HG02763 (cell line): Measurements from ENCODE around the gene FZR1.
"Not testable (repeated sequence)": the region's sequence is repeated elsewhere in the genome, so short reads cannot be mapped to it uniquely, and the experiment has no call there.

Experiments used
- ATAC-seq: cut with Tn5 transposase; IDR thresholded peaks from one replicate; pipeline ENCODE4 v1.9.1; 2021; ENCODE audit warnings: mild to moderate bottlenecking, moderate library complexity; ENCODE audit not compliant: unreplicated experiment

FZR1 gene

DNA sequence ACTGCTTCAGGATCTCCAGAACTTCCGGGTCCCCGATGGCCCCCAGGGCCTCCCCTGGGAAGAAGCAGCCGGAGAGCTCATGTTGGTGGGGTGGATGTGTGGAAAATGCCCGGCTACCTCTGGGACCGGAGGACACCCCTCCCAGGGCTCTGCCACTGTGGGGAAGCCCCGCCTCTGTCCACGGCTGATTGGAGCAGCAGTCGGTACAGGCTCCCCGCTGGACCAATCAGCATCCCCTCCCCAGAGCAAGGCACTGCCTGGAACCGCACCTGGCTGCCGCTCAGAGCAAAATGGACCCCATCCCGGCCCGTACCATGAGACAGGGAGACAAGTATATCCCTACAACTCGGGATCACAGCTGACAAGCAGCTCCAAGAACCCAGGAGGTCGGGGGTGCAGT is 12.1 kb upstream of the FZR1 start:
- no peak for ATAC-seq

DNA sequence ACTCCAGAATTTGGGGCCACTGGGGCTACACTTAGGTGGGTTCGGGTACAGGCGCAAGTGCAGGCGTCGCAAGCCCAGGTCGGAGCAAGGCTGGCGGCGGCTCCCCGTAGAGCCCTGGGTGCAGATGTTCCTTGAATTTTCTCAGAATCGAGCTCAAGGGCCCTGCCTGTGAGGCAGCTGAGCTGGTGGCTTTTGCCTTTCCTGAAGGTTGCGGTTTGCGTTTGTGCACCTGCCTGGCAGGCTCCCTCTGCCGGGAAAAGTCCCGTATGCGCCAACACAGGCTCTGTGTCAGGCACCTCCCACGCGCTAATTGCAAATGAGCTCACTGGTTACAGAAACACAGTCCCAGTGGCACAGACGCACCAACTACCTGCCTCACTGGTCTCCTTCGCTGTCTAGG is 11.6 kb upstream of the FZR1 start:
- no peak for ATAC-seq

DNA sequence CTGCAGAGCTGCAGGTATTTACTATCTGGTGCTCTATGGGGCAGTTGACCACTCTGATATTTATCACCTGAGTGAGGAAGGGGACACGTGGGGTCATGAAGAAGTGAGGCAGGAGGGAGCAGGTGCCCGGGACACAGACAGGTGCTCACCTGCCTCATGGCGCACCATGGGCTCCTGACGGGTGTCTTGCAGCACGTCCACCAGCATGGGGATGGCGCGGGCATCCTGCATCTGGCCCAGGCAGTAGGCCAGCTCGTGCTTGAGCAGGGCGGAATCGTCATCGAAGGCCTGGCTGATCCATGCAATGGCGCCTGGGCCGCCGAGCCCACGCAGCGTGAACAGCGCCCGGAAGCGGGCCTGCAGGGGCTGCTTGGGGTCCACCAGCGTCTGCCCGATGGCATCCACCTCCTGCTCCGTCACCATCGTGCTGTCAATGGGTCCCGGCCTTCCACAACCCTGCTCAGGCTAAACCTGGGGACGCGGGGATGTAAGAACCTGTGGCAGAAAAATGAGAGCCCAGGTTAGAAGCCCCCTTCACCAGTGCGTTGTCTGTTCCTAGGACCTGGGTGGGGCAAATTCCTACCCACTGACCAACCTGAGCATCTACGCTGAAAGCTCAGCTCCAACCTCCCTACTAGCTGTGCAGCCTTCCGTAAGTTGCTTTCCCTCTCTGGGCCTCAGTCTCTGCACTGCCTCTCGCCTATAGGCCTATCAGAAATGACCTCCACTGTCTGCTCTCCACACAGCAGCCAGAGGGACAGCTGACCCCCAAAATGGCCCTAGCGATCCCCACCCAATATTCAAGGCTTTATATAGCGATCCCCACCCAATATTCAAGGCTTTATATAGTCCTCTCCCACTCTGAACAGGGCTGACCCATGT is 9.5 kb upstream of the FZR1 start:
- no peak for ATAC-seq

DNA sequence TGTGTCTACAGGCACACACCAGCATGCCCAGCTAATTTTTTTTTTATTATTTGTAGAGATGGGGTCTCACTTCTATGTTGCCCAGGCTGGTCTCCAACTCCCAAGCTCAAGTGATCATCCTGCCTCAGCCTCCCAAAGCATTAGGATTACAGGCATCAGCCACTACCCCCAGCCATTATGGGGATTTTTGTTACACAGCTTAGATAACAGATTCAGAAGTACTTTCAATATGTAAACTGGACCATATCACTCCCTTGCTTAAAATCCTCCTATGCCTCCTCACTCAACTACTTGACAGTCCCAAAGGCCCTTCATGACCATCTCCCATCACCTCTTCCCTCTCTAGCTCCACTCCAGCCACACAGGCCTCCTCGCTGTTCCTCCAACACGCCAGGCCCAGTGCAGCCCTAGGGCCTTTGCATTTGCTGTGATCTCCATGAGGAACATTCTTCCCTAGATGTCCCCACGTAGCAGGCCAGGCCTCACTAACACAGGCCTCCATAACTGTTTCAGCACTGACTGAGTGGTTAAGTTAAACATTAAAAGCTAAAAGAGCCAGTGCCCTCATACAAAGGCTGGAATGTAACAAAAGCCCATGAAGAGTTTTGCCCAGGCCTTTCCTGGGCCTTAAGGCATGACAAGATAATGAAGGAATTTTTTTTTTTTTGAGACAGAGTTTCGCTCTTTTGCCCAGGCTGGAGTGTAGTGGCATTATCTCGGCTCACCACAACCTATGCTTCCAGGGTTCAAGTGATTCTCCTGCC is 8.2 kb upstream of the FZR1 start:
- no peak for ATAC-seq

DNA sequence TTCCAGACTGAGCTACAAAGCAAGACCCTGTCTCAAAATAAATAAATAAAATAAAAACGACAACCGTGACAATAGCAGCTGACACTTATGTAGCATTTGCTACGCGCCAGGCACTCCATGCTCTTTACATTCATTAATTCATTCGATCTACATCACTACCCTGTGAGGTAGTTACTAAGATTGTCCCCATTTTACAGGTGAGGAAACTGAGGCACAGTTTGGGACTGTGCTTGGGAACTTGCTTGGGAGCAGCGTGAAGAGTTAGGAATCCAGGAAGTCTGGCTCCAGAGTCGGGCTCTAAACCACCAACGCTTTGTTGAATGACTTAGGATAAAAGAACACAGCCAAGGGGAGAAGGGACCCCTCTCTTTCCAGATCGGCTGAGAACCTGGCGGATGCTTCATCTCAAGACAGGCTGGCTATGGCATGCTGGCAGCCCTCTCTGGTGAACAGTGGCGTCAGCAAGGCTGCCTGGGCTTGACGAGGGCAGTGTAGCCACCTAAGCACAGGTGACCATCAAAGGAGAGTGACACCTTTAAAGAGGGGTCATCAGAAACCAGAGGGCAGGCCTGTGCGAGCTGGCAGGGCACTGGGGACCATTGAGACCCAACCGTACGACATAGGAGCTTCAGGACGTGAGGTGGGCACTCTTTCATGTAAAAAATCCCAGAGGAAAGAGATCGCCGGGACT is 6.2 kb upstream of the FZR1 start:
- ATAC-seq, result peak; percentile 6

DNA sequence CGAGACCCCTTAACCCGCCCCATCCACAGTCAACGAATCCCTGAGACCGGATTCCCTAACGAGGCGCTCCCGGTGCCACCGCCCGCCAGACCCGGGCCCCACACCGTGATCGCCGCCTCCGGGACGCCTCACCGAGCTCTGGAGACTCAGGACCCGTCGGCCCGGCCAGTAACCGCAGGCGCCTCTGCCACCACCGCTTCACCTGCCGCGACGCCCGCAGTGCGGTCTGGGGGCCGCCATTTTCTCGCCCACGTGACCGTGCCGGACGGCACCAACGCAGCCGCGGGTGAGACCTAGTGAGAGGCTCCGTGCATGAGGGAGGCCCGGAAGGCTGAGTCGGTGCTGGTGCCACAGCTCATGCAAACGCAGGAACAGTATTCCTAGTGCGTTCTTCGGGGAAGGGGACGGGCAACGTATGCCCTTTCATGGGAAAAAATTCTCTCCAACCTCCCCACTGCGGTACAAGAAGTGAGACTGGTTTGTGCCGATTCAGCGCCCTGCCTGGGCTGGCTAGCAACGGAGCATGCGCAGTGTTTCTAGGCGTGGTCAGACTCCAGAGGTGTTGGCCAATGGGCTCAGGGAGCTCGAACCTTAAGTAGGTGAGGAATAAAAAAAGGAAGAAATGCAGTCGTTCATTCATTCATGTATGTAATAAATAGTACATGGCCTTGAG is 5.5 kb upstream of the FZR1 start, which contains the start of gene DOHH:
DOHH (minus strand) TSS at position 246 of the 673 bp plus-strand sequence. CDS start 3,860 bp downstream, outside the sequence.
- peak; percentile 84 for ATAC-seq

DNA sequence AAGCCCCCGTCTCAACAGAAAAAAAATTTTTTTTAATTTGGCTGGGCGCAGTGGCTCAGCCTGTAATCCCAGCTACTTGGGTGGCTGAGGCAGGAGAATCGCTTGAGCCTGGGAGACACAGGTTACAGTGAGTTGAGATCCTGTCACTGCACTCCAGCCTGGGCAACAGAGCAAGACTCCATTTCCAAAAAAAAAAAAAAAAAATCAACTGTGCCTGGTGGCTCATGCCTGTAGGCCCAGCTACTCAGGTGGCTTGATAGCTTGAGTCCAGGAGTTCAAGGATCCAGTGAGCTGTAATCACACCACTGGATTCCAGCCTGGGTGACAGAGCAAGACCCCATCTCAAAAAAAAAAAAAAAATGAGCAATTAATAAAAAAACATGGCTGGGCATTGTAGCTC is 4.3 kb upstream of the FZR1 start:
- no peak for ATAC-seq

DNA sequence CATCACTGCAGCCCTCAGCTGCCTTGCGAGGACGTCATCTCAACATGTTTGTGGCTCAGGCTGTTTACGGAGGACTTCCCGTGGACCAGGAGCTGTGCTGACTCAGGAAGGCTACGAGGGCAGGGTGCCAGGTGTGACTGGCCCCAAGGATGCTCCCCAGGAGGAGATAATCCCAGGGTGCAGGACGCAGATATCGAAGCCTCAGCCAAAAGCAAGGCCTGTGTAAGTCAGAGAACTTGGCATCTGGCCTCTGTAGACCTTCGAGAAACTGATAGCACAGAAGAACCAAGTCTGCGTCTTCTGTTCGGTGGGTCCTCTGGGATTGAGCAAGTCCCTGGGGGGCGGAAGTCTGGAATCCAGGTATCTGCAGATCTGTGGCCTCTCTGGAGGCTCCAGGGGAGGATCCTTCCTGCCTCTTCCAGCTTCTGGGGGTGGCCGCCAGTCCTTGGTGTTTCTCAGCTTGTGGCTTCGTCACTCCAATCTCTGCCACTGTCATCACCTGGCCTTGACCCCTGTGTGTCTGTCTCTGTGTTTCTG is 3.0 kb upstream of the FZR1 start:
- no peak for ATAC-seq

DNA sequence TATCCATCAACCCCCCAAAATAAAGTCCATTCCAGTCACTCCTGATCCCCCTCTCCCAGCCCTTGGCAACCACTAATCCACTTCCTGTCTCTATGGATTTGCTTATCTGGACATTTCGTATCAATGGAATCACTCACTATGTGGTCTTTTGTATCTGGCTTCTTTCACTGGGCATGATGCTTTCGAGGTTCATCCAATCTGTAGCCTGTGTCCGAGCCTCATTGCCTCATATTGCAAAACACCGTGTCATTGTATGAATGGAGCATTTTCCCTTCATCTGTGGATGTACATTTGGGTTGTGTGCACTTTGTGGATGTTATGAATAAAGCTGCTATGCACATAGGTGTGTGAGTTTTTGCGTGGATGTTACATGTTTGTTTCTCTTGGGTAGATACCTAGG is 1.4 kb upstream of the FZR1 start:
- ATAC-seq, result no peak

DNA sequence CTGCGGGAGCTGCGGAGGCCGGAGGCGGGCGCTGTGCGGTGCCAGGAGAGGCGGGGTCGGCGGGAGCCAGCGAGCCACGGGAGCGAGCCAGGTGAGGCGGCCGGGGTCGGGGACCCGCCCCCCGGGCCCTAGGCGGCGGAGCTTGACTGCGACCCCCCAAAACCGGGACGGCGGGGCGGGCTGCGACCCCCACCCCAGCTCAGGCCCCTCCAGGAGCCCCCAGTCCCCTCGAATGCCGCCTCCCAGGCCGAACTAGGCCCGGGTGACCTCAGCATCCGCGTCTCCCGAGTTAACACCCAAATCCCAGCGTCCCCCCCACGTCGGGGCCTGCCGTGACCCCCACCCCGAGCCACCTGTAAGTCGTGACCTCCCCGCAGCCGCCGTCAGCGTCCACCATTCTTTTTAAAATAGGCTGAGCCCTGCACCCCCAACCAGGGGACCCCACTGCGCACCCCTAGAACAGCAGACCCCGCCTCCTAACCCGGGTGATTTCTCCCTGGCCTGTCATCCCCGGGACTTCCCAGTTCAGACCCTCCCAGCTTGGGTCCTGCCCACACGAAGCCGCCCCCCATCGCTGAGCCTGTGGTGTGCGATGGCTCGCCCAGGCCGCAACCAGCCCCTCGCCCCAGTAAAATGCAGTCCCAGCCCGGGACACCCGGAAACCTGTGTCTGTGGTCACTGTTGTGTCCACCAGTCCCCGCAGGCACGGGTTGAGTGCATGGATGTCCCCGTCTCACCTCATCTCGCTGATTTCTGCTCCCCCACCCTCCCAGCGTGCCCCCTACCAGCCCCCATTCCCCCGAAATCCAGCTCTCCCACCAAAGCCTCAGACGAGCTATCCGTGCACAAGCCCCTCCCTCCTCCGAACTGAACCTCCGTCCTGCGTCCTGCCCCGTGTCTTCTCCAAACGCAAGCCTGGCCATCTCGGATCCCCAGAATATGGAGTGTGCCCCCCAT is 551 bp downstream of the FZR1 start:
- ATAC-seq, result no peak

DNA sequence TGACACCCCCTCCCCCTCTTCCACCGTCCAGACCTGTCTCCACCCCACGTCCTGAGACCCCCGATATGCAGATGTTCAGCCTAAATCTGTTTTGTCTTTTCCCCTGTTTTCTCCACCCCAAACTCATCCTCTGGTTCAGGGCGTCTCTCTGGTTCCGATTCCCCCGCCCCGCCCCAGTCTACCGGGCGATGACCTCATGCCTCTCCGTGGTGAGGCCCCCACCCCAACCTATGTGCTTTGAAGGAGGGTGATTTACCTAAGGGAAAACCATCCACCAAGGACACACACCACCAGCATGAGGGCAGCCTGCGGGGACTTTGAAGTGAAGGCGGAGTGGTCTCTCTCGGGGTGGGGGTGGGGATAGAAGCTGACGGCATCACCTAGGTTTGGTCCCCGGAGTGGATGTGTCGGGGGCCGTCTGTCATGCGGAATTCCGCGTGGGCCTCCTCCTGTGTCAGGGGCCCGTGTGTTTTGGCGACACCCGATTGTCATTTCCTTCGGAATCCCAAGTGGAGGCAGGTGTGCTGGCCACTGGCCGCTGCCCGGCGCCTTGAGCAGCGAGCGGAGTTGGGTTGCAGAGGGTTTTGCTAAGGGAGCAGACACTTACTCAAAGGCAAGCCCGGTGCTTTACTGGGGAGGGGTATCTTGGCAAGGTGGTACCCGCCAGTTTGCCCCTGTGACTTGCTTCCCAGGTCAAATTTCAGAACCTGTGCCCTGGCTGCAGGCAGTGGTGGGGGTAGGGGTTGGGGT is 1.4 kb downstream of the FZR1 start:
- no peak for ATAC-seq

DNA sequence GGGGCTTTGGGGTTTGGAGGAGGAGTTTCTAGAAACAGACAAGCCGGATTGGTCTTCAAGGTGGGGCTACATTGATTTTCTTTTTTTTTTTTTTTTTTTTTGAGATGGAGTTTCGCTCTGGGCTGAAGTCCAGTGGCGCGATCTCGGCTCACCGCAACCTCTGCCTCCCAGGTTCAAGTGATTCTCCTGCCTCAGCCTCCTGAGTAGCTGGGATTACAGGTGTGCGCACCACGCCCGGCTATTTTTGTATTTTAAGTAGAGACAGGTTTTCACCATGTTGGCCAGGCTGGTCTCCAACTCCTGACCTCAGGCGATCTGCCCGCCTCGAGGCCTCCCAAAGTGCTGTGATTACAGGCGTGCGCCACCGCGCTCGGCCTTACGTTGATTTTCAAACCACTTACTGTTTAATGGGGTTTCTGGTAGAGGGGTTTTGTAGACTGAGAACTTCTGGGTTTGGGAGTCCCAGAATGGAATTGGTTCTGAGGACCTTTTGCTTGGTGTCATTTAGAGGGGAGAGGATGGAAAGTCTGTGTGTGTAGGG is 2.1 kb downstream of the FZR1 start:
- not testable (repeated sequence) for ATAC-seq

DNA sequence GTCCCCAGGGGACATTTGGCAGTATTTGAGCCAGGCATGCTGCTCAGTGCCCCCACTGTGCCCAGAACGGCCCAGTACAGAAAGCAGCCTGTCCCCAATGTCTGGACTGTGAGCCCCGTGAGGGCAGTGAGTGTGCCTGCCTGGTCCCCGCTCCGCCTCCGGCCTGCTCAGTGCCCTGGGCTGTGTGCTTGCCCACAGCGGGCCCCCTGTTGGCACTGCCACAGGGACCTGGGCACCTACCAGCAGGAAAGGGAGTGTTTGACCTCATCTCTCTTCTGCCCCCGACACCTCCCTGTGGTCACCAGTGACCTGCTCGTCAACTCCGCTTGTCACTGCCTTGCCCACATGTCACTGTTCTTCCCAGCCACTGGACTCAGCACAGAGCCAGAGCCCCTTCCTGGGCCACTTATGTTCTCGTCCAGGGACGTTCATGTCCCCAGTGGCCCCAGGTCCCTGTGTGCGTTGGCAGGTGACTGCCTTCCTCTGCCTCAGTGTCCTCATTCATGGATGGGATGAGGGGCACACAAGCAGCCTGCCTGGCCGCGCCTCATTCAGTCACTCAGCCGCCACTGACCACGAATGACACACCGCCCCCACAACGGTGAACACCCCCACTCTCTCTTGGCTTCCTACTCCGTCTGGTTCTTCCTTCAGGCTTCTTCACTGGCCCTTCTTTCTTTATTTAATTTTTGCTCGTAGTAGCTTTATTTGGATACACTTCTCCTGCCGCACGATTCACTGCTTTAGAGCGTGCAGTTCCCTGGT is 2.8 kb downstream of the FZR1 start:
- ATAC-seq, result no peak

DNA sequence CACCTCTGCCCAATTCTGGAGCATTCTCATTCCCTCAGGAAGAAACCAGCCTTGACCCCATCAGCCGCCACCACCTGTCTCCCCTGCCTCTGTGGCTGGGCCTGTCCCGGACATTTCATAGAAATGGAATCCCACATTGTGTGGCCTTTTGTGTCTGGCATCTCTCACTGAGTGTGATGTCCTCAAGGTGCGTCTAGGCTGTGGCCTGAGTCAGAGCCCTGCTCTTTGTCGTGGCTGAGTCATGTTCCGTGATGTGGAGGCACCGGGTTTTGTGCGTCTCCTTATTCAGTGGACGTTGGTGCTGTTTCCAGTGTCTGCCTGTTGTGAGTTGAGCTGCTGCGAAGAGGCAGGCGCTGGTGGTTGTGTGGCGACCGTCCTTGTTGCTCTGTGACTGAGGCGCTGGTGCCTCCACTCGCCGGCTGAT is 3.5 kb downstream of the FZR1 start:
- ATAC-seq, result no peak

DNA sequence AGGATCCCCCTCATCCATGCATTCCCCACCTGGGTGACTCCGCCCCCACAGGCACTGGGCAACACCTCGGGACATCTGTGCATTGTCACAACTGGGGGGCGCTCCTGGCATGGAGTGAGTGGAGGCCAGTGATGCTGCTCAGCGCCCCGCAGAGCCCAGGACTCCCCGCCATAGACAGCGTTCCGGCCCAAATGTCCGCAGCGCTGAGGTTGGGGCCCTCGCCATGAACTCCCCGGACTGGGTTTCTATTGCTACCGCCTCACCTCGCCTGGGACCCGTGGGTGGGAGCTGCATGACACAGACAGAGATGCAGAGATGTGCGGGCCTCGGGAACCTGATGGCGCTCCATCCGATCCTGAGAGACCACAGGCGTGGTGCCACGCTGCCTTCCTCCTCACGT is 4.6 kb downstream of the FZR1 start:
- ATAC-seq, result no peak

DNA sequence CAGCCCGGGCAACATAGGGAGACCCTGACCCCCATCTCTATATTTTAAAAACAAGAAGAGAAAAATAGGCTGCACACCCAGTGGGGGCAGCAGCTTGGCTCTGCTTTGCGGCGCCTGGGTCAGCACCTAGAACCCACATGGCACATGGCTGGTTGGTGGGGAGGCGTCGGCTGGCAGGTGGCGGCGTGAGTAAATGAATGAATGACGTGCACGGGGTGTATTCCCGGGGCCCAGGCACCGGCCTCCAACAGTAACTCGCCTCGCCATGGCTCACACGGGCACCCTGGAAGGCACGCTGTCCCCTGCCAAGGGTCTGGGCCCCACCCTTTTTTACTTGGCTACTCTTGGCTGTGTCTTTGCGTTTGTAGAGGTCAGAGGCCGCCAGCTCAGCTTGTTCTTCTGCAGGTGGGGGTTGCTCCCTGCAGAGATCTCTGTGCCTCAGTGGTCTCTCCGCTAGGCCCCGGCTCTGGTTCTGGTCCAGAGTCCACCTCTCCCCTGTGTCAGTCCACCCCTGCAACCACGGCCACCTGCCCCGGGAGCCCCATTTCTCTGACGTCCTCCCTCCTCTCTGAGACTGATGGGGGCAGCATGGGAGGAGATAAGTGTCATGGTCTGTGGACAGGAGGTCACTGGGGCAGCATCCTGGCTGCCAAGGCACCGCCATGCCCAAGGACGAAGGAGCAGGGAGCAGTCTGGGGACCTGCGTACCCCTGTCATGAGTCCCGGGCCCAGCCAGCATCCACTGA is 5.6 kb downstream of the FZR1 start:
- ATAC-seq, result no peak

DNA sequence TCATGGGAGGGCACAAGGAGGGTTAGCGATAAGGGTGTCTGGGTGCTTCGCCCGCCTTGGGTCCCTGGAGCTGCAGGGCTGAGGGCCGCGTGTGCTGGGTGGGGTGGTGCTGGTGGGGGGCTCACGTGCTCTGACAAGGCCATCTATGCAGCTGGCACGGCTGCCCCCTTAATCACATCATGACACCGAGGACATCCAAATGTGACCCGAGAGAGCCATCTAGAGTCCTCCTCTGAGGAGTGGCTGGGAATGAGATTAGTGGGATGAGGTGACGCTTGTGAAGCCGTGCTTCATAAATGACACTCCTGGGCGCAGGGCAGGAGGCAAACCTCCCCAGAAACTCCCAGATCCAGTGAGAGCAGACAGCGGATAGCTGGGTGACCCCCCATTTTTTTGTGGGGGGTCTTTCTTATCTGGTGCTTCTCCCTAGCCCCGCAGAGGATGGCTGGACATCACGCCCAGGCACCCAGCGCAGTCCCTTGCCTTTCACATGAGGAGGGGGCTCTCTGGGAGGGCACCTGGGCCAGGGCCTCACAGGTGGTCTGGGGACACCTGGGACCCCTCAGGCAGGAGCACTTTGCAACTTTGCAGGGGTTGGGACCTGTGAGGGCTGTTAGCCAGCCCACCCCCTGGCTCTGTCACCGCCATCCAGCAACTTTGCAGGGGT is 6.6 kb downstream of the FZR1 start:
- no peak for ATAC-seq
